ENCODE results near the gene PRDM1. TPM values are rescaled to one million over a fixed set of nuclear protein-coding genes. Genes with fewer than 3 reads are reported as not detected.

The PRDM1 gene
- total and polyA plus RNA-seq, 2 donors: 1.8 to 4.0 TPM

DNA sequence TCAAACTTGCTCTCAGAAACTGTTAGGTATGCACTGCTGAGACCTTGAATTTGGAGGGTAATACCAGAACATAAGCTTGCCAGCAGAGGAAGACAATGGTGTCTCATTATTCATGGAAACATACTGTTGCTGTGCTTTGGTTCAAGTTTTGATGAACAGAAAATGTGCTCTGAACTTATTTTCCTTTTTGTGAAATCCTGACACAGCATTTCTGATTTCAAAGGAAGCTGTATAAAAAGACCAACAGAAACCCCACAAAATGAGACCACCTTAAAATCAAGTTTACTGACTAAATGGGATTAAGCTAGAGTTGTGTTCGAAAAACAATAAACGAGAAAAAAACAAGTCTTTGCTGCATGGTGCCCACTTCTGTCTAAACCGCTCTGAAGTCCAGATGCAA, 70.3 kb downstream of the PRDM1 start:
- no peak overlapping the region for H3K4me3 ChIP-seq (ENCODE audit: low read length in 2 of 2)
- WGBS: 97% methylated on average over 3 of the region's 3 CpGs

DNA sequence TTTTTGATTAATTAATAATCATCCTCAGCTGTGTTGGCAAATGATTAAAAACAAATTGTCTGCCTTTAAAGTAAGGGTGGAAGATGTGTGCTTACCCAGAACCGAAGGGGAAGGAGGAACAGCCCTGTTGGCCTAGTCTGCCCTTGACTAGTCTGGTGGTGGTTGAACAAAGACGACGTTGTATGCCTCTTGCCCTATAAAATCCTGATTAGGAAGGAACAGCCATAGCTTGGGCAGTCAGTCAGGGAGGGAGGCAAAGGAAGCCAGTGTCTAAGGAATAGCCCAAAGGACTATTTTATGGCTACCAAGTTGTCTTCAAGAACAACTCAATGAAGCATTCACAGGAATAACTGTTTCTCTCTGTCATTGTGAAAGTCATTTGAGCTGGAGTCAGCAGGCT, 70.7 kb downstream of the PRDM1 start:
- Histone ChIP-seq H3K27me3 (ENCODE audit: control insufficient read depth in 2 of 2, insufficient read depth in 1 of 2, low read length in 1 of 2) (no peaks in the 10 kb centered on the region), H3K4me1 (ENCODE audit: control insufficient read depth in 2 of 2, insufficient read depth in 2 of 2, low read length in 2 of 2) (no peaks in the 10 kb centered on the region), H3K36me3 (ENCODE audit: control insufficient read depth in 2 of 2, insufficient read depth in 2 of 2, low read length in 1 of 2) (no peaks in the 10 kb centered on the region), H3K4me3 (ENCODE audit: low read length in 2 of 2) (no peak overlapping the region), H3K27ac (ENCODE audit: low read depth in 1 of 2, low read length in 1 of 2) (no peak overlapping the region), H3K9me3 (ENCODE audit: control insufficient read depth in 2 of 2, insufficient read depth in 1 of 2, low read length in 1 of 2) (no peaks in the 10 kb centered on the region)
- WGBS: 97% methylated on average over 3 of the region's 3 CpGs
- no peak for DNase-seq (ENCODE audit: low read depth in 6 of 9, low spot score in 9 of 9)

More for the DNA sequence above, 70.3 kb downstream of the PRDM1 start:
- no peak for DNase-seq (ENCODE audit: low read depth in 6 of 9, low spot score in 9 of 9)
- H3K27me3 ChIP-seq (ENCODE audit: control insufficient read depth in 2 of 2, insufficient read depth in 1 of 2, low read length in 1 of 2): no peaks in the 10 kb centered on the region
- H3K27ac ChIP-seq (ENCODE audit: low read depth in 1 of 2, low read length in 1 of 2): no peak overlapping the region
- H3K4me1 ChIP-seq (ENCODE audit: control insufficient read depth in 2 of 2, insufficient read depth in 2 of 2, low read length in 2 of 2): no peaks in the 10 kb centered on the region
- no peaks in the 10 kb centered on the region for H3K36me3 ChIP-seq (ENCODE audit: control insufficient read depth in 2 of 2, insufficient read depth in 2 of 2, low read length in 1 of 2)
- H3K9me3 ChIP-seq (ENCODE audit: control insufficient read depth in 2 of 2, insufficient read depth in 1 of 2, low read length in 1 of 2): no peaks in the 10 kb centered on the region

DNA sequence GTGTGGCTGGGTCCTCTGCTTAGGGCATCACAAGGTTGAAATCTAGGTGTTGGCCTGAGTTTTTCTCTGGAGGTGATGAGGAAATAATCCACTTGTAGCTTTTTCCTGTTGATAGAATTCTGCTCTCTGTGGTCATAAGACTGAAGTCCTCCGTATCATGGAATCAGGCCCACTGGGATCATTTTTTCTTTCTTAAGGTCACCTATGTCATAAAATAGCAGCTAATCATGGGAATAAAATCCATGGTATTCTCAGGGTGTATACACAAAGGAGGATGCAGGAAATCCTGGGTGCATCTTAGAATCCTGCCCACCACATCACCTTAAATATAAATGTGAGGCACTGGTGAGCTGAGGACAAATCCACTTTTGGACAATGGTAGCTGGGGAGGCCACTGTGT, 72.7 kb downstream of the PRDM1 start:
- Histone ChIP-seq H3K27ac (ENCODE audit: low read depth in 1 of 2, low read length in 1 of 2) (no peak overlapping the region), H3K9me3 (ENCODE audit: control insufficient read depth in 2 of 2, insufficient read depth in 1 of 2, low read length in 1 of 2) (no peaks in the 10 kb centered on the region), H3K36me3 (ENCODE audit: control insufficient read depth in 2 of 2, insufficient read depth in 2 of 2, low read length in 1 of 2) (no peaks in the 10 kb centered on the region), H3K4me1 (ENCODE audit: control insufficient read depth in 2 of 2, insufficient read depth in 2 of 2, low read length in 2 of 2) (peaks cover 0 to 10% of the 10 kb centered on the region in 2 donors), H3K27me3 (ENCODE audit: control insufficient read depth in 2 of 2, insufficient read depth in 1 of 2, low read length in 1 of 2) (no peaks in the 10 kb centered on the region), H3K4me3 (ENCODE audit: low read length in 2 of 2) (no peak overlapping the region)
- DNase-seq (ENCODE audit: low read depth in 6 of 9, low spot score in 9 of 9): no peak
- WGBS: 97% methylated on average over 1 of the region's 1 CpG

Other genes starting within 250 kb of the PRDM1 start
- gene ATG5, start 239.4 kb downstream of the PRDM1 start, total RNA-seq: 36.1 TPM
- 25.2 TPM for gene ATG5, start 239.4 kb downstream of the PRDM1 start, polyA plus RNA-seq

All from thymus (tissue), 11 donors.